RWPE1 (cell line): ENCODE results near the gene ERICH6.

ENCODE experiments used
- CTCF ChIA-PET: fragments of 350-600 bp; sonication (Branson Sonifier 250); formaldehyde crosslinking; extraction: SDS; loops from one replicate; lab custom pipeline; 2021; lab: Yijun Ruan, JAX
- POLR2A ChIA-PET: fragments of 400-600 bp; formaldehyde crosslinking; extraction: SDS; loops from one replicate; lab custom pipeline; 2020; ENCODE audit warnings: antibody characterized with exemption; ENCODE audit not compliant: low non-redundant PET; lab: Yijun Ruan, JAX
- DNase-seq: peaks from one replicate; pipeline ENCODE4 v3.0.0; 2012; ENCODE audit warnings: low spot score
- H3K27ac ChIP-seq: fragments of 450-650 bp; 2 replicates; pipeline ENCODE4 v1.5.1; 2017
- TF ChIP-seq, protein P1 (sequence below): fragments of 450-650 bp; conservative IDR thresholded peaks from 2 replicates; pipeline ENCODE4 v1.5.1; 2017; ENCODE audit warnings: low read depth, mild to moderate bottlenecking

Gene ERICH6

DNA sequence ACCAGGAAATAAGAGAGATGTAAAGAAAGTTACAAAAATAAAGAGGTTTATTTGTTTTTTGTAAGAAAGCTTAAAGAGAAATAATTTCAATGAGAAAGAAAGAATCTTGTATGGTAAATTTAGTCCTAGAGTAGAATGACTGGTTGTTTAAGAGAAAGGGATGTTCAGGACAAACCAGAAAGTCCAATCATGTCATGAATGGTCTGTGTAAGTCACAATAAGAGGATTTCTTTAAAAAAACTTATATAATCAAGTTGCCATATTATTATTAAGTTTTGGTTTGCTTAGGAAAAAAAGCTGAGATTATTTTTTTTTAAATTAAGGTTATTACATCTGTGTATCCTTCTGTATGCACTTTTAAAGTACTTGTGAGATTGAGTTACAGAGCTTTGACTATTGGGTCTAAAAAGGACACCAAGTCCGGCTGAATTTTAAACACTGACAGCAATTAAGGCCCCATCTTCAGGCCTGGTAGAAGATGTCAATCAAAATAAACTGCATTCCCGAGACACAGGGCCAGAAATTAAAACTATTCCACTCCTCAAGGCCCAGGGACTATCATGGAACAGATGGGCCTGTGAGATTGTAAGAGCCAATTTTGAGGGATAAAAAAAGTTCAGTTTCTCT is 12.2 kb downstream of the ERICH6 start:
- DNase-seq = no peak
- CTCF ChIA-PET = interaction anchor here (0.6 to 0.7 kb wide), 2 partner anchors 25 to 1460 kb away, joined by 3 read pairs; no protein-coding TSS in a partner anchor
- POLR2A ChIA-PET = no interaction called here
- TF ChIP-seq, protein P1, sequence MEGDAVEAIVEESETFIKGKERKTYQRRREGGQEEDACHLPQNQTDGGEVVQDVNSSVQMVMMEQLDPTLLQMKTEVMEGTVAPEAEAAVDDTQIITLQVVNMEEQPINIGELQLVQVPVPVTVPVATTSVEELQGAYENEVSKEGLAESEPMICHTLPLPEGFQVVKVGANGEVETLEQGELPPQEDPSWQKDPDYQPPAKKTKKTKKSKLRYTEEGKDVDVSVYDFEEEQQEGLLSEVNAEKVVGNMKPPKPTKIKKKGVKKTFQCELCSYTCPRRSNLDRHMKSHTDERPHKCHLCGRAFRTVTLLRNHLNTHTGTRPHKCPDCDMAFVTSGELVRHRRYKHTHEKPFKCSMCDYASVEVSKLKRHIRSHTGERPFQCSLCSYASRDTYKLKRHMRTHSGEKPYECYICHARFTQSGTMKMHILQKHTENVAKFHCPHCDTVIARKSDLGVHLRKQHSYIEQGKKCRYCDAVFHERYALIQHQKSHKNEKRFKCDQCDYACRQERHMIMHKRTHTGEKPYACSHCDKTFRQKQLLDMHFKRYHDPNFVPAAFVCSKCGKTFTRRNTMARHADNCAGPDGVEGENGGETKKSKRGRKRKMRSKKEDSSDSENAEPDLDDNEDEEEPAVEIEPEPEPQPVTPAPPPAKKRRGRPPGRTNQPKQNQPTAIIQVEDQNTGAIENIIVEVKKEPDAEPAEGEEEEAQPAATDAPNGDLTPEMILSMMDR = no peak
- H3K27ac ChIP-seq = no peak overlapping the region

DNA sequence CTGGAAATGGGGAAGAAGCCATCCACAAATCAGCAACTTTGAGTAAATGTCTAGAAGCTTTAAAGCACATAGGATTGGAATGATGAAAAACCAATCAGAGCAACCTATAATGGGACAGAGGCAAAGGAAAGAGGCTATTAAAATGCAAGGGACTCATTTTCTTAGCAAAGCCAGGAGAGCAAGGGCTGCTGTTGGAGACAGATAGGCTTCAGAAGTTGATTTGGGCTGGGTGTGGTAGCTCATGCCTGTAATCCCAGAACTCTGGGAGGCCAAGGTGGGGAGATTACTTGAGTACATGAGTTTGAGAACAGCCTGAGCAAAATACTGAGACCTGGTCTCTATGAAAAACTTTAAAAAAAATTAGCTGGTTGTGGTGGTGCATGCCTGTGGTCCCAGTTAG is 16.1 kb downstream of the ERICH6 start:
- ChIA-PET POLR2A (no interaction called here), CTCF (no interaction called here)
- no peak for DNase-seq
- TF ChIP-seq, protein P1 = no peak
- no peak overlapping the region for H3K27ac ChIP-seq

- TF ChIP-seq, protein P1 = no peak
- no peak for DNase-seq
- ChIA-PET POLR2A (no interaction called here), CTCF (no interaction called here)
- no peak overlapping the region for H3K27ac ChIP-seq
Measured at GRCh38 chr3:150682824-150683223, 20.9 kb downstream of the ERICH6 start.

- CTCF ChIA-PET = no interaction called here
- H3K27ac ChIP-seq = no peak overlapping the region
- TF ChIP-seq, protein P1 = no peak
- POLR2A ChIA-PET = no interaction called here
- no peak for DNase-seq
Measured at GRCh38 chr3:150682279-150682678, 21.4 kb downstream of the ERICH6 start.

DNA sequence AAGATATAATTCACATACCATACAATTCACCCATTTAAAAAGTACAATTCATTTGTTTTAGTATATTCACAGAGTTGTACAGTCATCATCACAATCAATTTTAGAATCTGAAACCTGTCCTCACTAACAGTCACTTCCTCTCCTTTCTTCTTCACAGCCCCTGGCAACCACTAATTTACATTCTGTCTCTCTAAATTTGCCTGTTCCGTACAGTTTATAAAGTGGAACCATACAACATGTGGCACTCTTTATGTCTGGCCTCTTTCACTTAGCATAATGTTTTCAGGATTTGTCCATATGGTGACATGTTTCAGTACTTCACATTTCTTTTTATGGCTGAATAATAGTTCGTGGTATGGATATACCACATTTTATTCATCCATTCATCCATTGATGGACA is 22.7 kb downstream of the ERICH6 start:
- DNase-seq = no peak
- TF ChIP-seq, protein P1 = no peak
- ChIA-PET POLR2A (no interaction called here), CTCF (no interaction called here)
- H3K27ac ChIP-seq = no peak overlapping the region

GRCh38 chr3:150680562-150680961 is 23.2 kb downstream of the ERICH6 start:
- no peak for DNase-seq
- TF ChIP-seq, protein P1 = no peak
- ChIA-PET POLR2A (no interaction called here), CTCF (no interaction called here)
- no peak overlapping the region for H3K27ac ChIP-seq
